WTC11 (cell line): ENCODE results near the gene SEZ6L. TPM values are rescaled to one million over a fixed set of nuclear protein-coding genes. Genes with fewer than 3 reads are reported as not detected.

Experiments used
- ATAC-seq: fragments of 200-7000 bp; cut with Tn5 transposase; 2 replicates; pipeline ENCODE4 v1.10.0; 2021; ENCODE audit warnings: mild to moderate bottlenecking, moderate library complexity
- CTCF ChIA-PET: fragments of 300-600 bp; sonication (Branson Sonifier 250); formaldehyde crosslinking; loops from one replicate; lab custom pipeline; 2021; ENCODE audit warnings: antibody characterized with exemption; lab: Charles Lee
- POLR2A ChIA-PET: fragments of 350-600 bp; sonication (Branson Sonifier 250); formaldehyde crosslinking; loops from one replicate; lab custom pipeline; 2021; ENCODE audit warnings: antibody characterized with exemption; lab: Charles Lee
- DNase-seq: peaks from one replicate; pipeline ENCODE4 v3.0.0; 2021; ENCODE audit warnings: low spot score
- H3K27ac Mint-ChIP-seq: 2 replicates; pipeline ENCODE4 v1.8.0; 2021; ENCODE audit warnings: mixed read lengths
- H3K27me3 Mint-ChIP-seq: 2 replicates; pipeline ENCODE4 v1.8.0; 2021; ENCODE audit warnings: low read depth, mild to moderate bottlenecking, moderate library complexity, mixed read lengths
- H3K36me3 Mint-ChIP-seq: 2 replicates; pipeline ENCODE4 v1.8.0; 2021; ENCODE audit warnings: mixed read lengths
- H3K4me1 Mint-ChIP-seq: 2 replicates; pipeline ENCODE4 v1.8.0; 2022; ENCODE audit warnings: mixed read lengths
- H3K4me3 Mint-ChIP-seq: 2 replicates; pipeline ENCODE4 v1.8.0; 2021; ENCODE audit warnings: mild to moderate bottlenecking, moderate library complexity, mixed read lengths
- H3K9me3 Mint-ChIP-seq: 2 replicates; pipeline ENCODE4 v1.8.0; 2021; ENCODE audit warnings: mixed read lengths
- CREB1 ChIP-seq: sonication (generic); formaldehyde crosslinking; IDR thresholded peaks from 2 replicates; pipeline ENCODE4 v1.8.0; 2023; ENCODE audit warnings: mild to moderate bottlenecking, missing genetic modification reagents
- E2F5 ChIP-seq: sonication (generic); formaldehyde crosslinking; IDR thresholded peaks from 2 replicates; pipeline ENCODE4 v1.8.1; 2022; ENCODE audit warnings: mild to moderate bottlenecking, moderate library complexity, missing genetic modification reagents
- ELF4 ChIP-seq: sonication (generic); formaldehyde crosslinking; IDR thresholded peaks from 2 replicates; pipeline ENCODE4 v1.8.1; 2022; ENCODE audit warnings: low read depth, mild to moderate bottlenecking, moderate library complexity, missing genetic modification reagents
- ERG ChIP-seq: fragments of 250-450 bp; sonication (Bioruptor Pico); IDR thresholded peaks from 2 replicates; pipeline ENCODE4 v1.8.0; 2021; ENCODE audit warnings: mild to moderate bottlenecking
- HMGA2 ChIP-seq: fragments of 250-450 bp; sonication (Bioruptor Pico); IDR thresholded peaks from 2 replicates; pipeline ENCODE4 v1.4.0; 2021; ENCODE audit warnings: mild to moderate bottlenecking, moderate library complexity
- JUN ChIP-seq: sonication (generic); formaldehyde crosslinking; IDR thresholded peaks from 2 replicates; pipeline ENCODE4 v1.8.0; 2023; ENCODE audit warnings: mild to moderate bottlenecking, missing genetic modification reagents
- NR1H2 ChIP-seq: sonication (generic); formaldehyde crosslinking; IDR thresholded peaks from 2 replicates; pipeline ENCODE4 v1.9.0; 2021; ENCODE audit warnings: mild to moderate bottlenecking, moderate library complexity, missing genetic modification reagents
- NR3C1 ChIP-seq: sonication (generic); formaldehyde crosslinking; conservative IDR thresholded peaks from 2 replicates; pipeline ENCODE4 v1.8.1; 2023; ENCODE audit warnings: low read depth, mild to moderate bottlenecking, missing genetic modification reagents
- TEAD1 ChIP-seq: sonication (generic); formaldehyde crosslinking; IDR thresholded peaks from 2 replicates; pipeline ENCODE4 v1.8.0; 2022; ENCODE audit warnings: mild to moderate bottlenecking, missing genetic modification reagents
- ZNF317 ChIP-seq: sonication (generic); formaldehyde crosslinking; IDR thresholded peaks from 2 replicates; pipeline ENCODE4 v1.8.1; 2023; ENCODE audit warnings: low read depth, mild to moderate bottlenecking, moderate library complexity, missing genetic modification reagents, borderline replicate concordance
- ZNF416 ChIP-seq: fragments of 250-450 bp; sonication (Bioruptor Pico); IDR thresholded peaks from 2 replicates; pipeline ENCODE4 v1.9.0; 2021; ENCODE audit warnings: mild to moderate bottlenecking, inconsistent platforms
- ZNF425 ChIP-seq: fragments of 250-450 bp; sonication (Bioruptor Pico); conservative IDR thresholded peaks from 2 replicates; pipeline ENCODE4 v1.9.0; 2021; ENCODE audit warnings: mild to moderate bottlenecking
- ZNF512 ChIP-seq: sonication (generic); formaldehyde crosslinking; IDR thresholded peaks from 2 replicates; pipeline ENCODE4 v1.8.1; 2022; ENCODE audit warnings: missing genetic modification reagents, borderline replicate concordance
- total RNA-seq: library from RNA; stranded (reverse); gene quantifications from 3 replicates; pipeline ENCODE4 v1.2.3, GENCODE V29; 2021
- TF ChIP-seq, protein P1 (sequence below): sonication (generic); formaldehyde crosslinking; IDR thresholded peaks from 2 replicates; pipeline ENCODE4 v1.8.0; 2023; ENCODE audit warnings: missing genetic modification reagents
- TF ChIP-seq, protein P2 (sequence below): sonication (generic); formaldehyde crosslinking; IDR thresholded peaks from 2 replicates; pipeline ENCODE4 v1.8.0; 2023; ENCODE audit warnings: missing genetic modification reagents, mild to moderate bottlenecking, borderline replicate concordance
- TF ChIP-seq, protein P3 (sequence below): sonication (generic); formaldehyde crosslinking; IDR thresholded peaks from 2 replicates; pipeline ENCODE4 v1.8.1; 2022; ENCODE audit warnings: mild to moderate bottlenecking, missing genetic modification reagents, moderate library complexity, borderline replicate concordance
- TF ChIP-seq, protein P4 (sequence below): fragments of 200-600 bp; IDR thresholded peaks from 2 replicates; pipeline ENCODE4 v1.8.0; 2022; ENCODE audit warnings: antibody characterized with exemption

SEZ6L gene
- total RNA-seq, 1 experiment from 2014 or later = 0.57 TPM

DNA sequence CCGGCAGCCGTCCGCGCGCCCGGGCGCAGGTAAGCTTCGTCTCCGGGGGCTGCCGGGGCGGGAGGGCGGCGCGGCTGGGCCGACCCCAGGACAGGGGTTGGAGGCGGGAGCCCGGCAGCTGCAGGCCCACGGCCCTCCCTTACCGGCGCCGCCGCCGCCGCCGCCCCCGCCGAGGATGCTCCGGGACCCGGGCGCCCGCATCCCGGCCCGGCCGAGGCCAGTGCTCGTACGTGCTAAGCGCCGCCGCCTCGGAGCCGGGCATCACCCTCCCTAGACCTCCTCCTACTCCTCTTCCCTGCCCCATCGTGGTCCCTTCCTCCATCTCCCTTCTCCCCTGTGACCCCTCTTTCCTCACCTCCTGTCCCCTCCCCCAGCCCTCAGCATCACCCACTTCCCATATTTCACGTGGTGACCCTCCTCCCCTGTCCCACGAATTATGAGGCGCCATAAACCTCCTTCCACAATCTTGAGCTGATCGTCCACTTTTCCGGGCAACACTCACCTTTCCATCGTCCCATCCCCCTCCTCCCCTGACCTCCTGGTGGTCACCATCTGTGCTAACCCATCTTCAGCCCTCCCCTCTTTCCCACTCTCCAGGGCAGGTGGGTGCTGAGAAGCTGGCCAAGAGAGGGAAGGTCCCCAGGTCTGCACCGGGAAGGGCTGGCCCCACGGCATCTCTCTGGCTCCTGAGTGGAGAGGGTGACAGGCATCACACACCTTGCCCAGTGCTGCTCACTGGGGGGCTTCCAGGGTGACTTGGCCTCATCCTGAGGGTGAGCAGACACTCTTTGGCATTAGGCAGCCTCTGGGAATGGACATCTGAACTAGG is 260.4 kb downstream of the SEZ6L start:
- Mint-ChIP-seq H3K36me3 (peaks cover 6% of the 10 kb centered on the region; the same call in 1 of the 2 replicates), H3K4me1 (peaks cover 15% of the 10 kb centered on the region), H3K27me3 (peaks cover 44% of the 10 kb centered on the region), H3K9me3 (peaks cover 5% of the 10 kb centered on the region), H3K4me3 (peak overlapping the region; percentile 85), H3K27ac (no peak overlapping the region)
- POLR2A ChIA-PET = interaction anchor here (1.6 kb wide), 1 partner anchor 54 kb away, joined by 4 read pairs; the partner anchor contains the start of genes HPS4 and SRRD
- ATAC-seq = peak; percentile 38
- DNase-seq = peak; percentile 19
- CTCF ChIA-PET = interaction anchor here (1.5 to 2.7 kb wide), 4 partner anchors 16 to 65 kb away, joined by 4 to 21 read pairs (median 8); no protein-coding TSS in a partner anchor
- 0 out of 2 replicates have a peak, but pooled peaks have one; percentile 33 for TF ChIP-seq ZNF317 (CRISPR knock-in tag)
- TF ChIP-seq JUN = no peak
- TF ChIP-seq ZNF512 (CRISPR knock-in tag) = no peak
- no peak for TF ChIP-seq CREB1 (CRISPR knock-in tag)
- no peak for TF ChIP-seq TEAD1
- TF ChIP-seq, protein P1, sequence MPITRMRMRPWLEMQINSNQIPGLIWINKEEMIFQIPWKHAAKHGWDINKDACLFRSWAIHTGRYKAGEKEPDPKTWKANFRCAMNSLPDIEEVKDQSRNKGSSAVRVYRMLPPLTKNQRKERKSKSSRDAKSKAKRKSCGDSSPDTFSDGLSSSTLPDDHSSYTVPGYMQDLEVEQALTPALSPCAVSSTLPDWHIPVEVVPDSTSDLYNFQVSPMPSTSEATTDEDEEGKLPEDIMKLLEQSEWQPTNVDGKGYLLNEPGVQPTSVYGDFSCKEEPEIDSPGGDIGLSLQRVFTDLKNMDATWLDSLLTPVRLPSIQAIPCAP (CRISPR knock-in tag) = no peak
- TF ChIP-seq, all 79 proteins: peak for 1

DNA sequence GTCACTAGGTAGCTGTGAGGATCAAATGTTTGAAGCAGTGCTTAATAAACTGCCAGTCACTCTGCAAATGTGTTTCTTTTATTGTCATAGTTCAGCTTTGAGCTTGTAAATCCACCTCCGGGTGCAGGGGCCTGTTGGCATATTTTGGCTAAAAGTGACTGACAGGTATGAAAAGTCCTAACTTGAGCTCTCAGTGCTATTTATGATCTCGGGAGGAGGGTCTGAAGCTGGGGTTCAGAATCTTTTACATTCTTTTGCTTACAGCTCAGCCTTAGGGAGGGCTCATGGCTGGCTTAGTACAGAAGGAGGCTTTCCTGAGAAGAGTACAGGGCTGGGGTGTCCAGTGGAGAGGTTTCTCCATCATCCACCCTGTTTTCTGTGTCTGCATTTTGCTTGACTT is 261.3 kb downstream of the SEZ6L start:
- ChIA-PET POLR2A (interaction anchor here (0.6 to 1.6 kb wide), 2 partner anchors 47 to 53 kb away, joined by 4 to 5 read pairs; partner anchors contain the start of genes HPS4 and SRRD), CTCF (interaction anchor here (1.6 to 2.7 kb wide), 3 partner anchors 15 to 66 kb away, joined by 4 to 21 read pairs (median 11); no protein-coding TSS in a partner anchor)
- H3K36me3 Mint-ChIP-seq = peaks cover 6% of the 10 kb centered on the region; the same call in 1 of the 2 replicates
- no peak for DNase-seq
- H3K4me1 Mint-ChIP-seq = peaks cover 15% of the 10 kb centered on the region
- H3K9me3 Mint-ChIP-seq = peaks cover 5% of the 10 kb centered on the region
- peak overlapping the region; percentile 85 for H3K4me3 Mint-ChIP-seq
- no peak for ATAC-seq
- H3K27me3 Mint-ChIP-seq = peaks cover 43% of the 10 kb centered on the region
- H3K27ac Mint-ChIP-seq = no peak overlapping the region
- TF ChIP-seq NR3C1 (CRISPR knock-in tag) (no peak), NR1H2 (CRISPR knock-in tag) (no peak), ZNF425 (CRISPR knock-in tag) (no peak), E2F5 (CRISPR knock-in tag) (no peak), ELF4 (CRISPR knock-in tag) (no peak), ERG (CRISPR knock-in tag) (no peak), HMGA2 (CRISPR knock-in tag) (no peak), ZNF416 (CRISPR knock-in tag) (no peak)
- TF ChIP-seq, protein P2, sequence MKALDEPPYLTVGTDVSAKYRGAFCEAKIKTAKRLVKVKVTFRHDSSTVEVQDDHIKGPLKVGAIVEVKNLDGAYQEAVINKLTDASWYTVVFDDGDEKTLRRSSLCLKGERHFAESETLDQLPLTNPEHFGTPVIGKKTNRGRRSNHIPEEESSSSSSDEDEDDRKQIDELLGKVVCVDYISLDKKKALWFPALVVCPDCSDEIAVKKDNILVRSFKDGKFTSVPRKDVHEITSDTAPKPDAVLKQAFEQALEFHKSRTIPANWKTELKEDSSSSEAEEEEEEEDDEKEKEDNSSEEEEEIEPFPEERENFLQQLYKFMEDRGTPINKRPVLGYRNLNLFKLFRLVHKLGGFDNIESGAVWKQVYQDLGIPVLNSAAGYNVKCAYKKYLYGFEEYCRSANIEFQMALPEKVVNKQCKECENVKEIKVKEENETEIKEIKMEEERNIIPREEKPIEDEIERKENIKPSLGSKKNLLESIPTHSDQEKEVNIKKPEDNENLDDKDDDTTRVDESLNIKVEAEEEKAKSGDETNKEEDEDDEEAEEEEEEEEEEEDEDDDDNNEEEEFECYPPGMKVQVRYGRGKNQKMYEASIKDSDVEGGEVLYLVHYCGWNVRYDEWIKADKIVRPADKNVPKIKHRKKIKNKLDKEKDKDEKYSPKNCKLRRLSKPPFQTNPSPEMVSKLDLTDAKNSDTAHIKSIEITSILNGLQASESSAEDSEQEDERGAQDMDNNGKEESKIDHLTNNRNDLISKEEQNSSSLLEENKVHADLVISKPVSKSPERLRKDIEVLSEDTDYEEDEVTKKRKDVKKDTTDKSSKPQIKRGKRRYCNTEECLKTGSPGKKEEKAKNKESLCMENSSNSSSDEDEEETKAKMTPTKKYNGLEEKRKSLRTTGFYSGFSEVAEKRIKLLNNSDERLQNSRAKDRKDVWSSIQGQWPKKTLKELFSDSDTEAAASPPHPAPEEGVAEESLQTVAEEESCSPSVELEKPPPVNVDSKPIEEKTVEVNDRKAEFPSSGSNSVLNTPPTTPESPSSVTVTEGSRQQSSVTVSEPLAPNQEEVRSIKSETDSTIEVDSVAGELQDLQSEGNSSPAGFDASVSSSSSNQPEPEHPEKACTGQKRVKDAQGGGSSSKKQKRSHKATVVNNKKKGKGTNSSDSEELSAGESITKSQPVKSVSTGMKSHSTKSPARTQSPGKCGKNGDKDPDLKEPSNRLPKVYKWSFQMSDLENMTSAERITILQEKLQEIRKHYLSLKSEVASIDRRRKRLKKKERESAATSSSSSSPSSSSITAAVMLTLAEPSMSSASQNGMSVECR (CRISPR knock-in tag) = no peak
- TF ChIP-seq, protein P3, sequence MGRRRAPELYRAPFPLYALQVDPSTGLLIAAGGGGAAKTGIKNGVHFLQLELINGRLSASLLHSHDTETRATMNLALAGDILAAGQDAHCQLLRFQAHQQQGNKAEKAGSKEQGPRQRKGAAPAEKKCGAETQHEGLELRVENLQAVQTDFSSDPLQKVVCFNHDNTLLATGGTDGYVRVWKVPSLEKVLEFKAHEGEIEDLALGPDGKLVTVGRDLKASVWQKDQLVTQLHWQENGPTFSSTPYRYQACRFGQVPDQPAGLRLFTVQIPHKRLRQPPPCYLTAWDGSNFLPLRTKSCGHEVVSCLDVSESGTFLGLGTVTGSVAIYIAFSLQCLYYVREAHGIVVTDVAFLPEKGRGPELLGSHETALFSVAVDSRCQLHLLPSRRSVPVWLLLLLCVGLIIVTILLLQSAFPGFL (CRISPR knock-in tag) = no peak
- TF ChIP-seq, protein P4, sequence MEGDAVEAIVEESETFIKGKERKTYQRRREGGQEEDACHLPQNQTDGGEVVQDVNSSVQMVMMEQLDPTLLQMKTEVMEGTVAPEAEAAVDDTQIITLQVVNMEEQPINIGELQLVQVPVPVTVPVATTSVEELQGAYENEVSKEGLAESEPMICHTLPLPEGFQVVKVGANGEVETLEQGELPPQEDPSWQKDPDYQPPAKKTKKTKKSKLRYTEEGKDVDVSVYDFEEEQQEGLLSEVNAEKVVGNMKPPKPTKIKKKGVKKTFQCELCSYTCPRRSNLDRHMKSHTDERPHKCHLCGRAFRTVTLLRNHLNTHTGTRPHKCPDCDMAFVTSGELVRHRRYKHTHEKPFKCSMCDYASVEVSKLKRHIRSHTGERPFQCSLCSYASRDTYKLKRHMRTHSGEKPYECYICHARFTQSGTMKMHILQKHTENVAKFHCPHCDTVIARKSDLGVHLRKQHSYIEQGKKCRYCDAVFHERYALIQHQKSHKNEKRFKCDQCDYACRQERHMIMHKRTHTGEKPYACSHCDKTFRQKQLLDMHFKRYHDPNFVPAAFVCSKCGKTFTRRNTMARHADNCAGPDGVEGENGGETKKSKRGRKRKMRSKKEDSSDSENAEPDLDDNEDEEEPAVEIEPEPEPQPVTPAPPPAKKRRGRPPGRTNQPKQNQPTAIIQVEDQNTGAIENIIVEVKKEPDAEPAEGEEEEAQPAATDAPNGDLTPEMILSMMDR = no peak
